Testis (tissue), 3 donors: ENCODE measurements around the gene OR52N4. TPM values are rescaled to one million over a fixed set of nuclear protein-coding genes. Genes with fewer than 3 reads are reported as not detected.

Source experiments
- DNase-seq: peaks from one replicate; pipeline ENCODE4 v3.0.0-alpha.2; 2019
- H3K27ac ChIP-seq, 2 donors: fragments of 200-600 bp; sonication (generic); one replicate each; pipeline ENCODE4 v1.5.1; 2019
- H3K27me3 ChIP-seq: fragments of 200-600 bp; sonication (generic); one replicate; pipeline ENCODE4 v1.5.1; 2019
- H3K36me3 ChIP-seq: fragments of 200-600 bp; sonication (generic); one replicate; pipeline ENCODE4 v1.5.1; 2017; ENCODE audit warnings: low read depth; ENCODE audit errors: missing control alignments
- H3K4me1 ChIP-seq: fragments of 200-600 bp; sonication (generic); one replicate; pipeline ENCODE4 v1.5.1; 2019
- H3K4me3 ChIP-seq, 2 donors: fragments of 200-600 bp; sonication (generic); one replicate each; pipeline ENCODE4 v1.5.1; 2017 to 2019
- H3K9me3 ChIP-seq: fragments of 200-600 bp; sonication (generic); one replicate; pipeline ENCODE4 v1.5.1; 2017
- POLR2A ChIP-seq: fragments of 450-650 bp; IDR thresholded peaks from one replicate; pipeline ENCODE4 v1.6.1; 2017; ENCODE audit warnings: antibody characterized with exemption, mild to moderate bottlenecking, moderate library complexity
- WGBS, 2 donors: methylation state at CpG; one replicate each; pipeline ENCODE4 v1.1.5; 2018; 5-methylcytosine and 5-hydroxymethylcytosine counted together
- intact Hi-C: fragments of 100-400 bp; cut with DNase I; formaldehyde crosslinking; loops from one replicate; pipeline ENCODE4 v1.15.1; 2023; ENCODE audit warnings: low total_unique reads
- polyA plus RNA-seq: library from polyadenylated mRNA; stranded (reverse); fragments of 350-450 nt; fragmentation: Illumina TruSeq; extraction: RNeasy Lipid Tissue Mini Kit (QIAGEN cat#74804); gene quantifications from one replicate; pipeline ENCODE4 v1.2.3, GENCODE V29; 2014; ENCODE audit warnings: low read depth, low replicate concordance; ENCODE audit not compliant: insufficient read depth
- total RNA-seq, 2 donors: library from RNA; depleted of rRNA; stranded (reverse); fragments of >200 nt; gene quantifications; one replicate each; pipeline ENCODE4 v1.2.3, GENCODE V29; 2016
- TF ChIP-seq, protein P1 (sequence below), 3 experiments: fragments of 450-650 bp in 2 of 3; fragments of 200-600 bp in 1 of 3; sonication (generic) in 1 of 3; IDR thresholded peaks; one replicate each; pipeline ENCODE4 v1.5.1; 2016 to 2019; ENCODE audit warnings: antibody characterized with exemption in 3 of 3, mild to moderate bottlenecking in 2 of 3, moderate library complexity in 1 of 3

Gene OR52N4
- total and polyA plus RNA-seq, 3 donors from 2014 or later, result 0.44 to 1.1 TPM; not detected in 1

DNA sequence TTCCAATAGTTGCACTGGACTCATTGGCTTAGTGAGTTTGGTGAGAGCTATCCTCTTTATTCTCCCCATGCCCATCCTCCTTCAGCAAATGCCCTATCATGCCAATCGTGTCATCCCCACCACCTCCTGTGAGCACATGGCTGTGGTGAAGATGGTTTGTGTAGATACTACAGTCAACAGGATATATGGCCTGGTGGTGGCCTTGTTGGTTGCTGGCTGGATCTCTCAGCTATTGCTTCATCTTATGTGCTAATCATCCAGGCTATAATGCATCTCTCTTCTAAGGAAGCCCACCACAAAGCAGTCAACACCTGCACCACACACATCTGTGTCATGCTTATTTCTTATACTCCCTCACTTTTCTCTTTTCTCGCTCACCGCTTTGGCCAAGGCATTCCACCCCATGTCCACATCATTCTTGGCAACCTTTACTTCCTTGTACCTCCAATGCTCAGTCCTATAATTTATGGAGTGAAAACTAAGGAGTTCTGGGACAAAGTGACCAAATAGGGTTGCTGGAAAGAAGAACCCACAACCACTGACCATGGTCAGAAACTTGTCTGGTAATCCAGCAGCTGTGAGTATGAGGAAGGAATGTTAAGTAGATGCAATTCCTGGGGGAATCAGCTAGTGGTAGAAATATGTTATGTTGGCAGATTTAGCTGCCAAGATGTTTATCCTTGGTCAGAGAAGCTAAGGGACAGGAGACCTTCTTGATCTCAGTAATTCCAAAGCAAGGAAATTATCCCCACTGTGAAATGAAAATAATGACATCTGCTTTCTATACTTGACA lies 34.1 kb upstream of the OR52N4 start:
- no peaks in the 10 kb centered on the region for H3K36me3 ChIP-seq
- H3K9me3 ChIP-seq, result no peaks in the 10 kb centered on the region
- 91 to 98% methylated on average over 3 of the region's 3 CpGs for WGBS, 2 donors
- intact Hi-C loops, result no loop called here
- no peaks in the 10 kb centered on the region for H3K27me3 ChIP-seq
- no peak overlapping the region for H3K4me3 ChIP-seq
- no peak overlapping the region for H3K27ac ChIP-seq
- no peak for TF ChIP-seq POLR2A
- TF ChIP-seq, protein P1, sequence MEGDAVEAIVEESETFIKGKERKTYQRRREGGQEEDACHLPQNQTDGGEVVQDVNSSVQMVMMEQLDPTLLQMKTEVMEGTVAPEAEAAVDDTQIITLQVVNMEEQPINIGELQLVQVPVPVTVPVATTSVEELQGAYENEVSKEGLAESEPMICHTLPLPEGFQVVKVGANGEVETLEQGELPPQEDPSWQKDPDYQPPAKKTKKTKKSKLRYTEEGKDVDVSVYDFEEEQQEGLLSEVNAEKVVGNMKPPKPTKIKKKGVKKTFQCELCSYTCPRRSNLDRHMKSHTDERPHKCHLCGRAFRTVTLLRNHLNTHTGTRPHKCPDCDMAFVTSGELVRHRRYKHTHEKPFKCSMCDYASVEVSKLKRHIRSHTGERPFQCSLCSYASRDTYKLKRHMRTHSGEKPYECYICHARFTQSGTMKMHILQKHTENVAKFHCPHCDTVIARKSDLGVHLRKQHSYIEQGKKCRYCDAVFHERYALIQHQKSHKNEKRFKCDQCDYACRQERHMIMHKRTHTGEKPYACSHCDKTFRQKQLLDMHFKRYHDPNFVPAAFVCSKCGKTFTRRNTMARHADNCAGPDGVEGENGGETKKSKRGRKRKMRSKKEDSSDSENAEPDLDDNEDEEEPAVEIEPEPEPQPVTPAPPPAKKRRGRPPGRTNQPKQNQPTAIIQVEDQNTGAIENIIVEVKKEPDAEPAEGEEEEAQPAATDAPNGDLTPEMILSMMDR (IDR thresholded peaks at IDR 0.05), result no peak
- no peak for DNase-seq
- H3K4me1 ChIP-seq, result no peaks in the 10 kb centered on the region

DNA sequence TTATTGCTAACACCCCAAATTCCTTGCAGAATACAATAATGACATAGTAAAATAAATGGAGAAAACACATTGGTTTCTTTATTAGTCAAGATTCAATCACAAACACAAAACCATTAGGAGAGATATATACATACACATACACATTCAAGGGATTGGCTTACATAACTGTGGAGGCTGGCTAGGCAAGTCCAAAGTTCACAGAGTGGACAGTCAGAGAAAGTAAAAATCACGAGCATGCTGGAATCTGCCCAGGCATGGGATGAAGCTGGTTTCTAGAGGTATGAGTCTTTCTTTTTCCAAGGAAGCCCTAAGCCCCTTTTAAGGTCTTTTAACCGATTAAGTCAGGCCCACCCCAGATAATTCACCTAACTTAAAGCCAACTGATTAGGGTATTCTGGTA lies 31.4 kb upstream of the OR52N4 start:
- Histone ChIP-seq H3K4me1 (no peaks in the 10 kb centered on the region), H3K27ac (no peak overlapping the region), H3K36me3 (no peaks in the 10 kb centered on the region), H3K27me3 (no peaks in the 10 kb centered on the region), H3K4me3 (no peak overlapping the region), H3K9me3 (no peaks in the 10 kb centered on the region)
- no peak for DNase-seq
- TF ChIP-seq, protein P1 (IDR thresholded peaks at IDR 0.05), result no peak
- TF ChIP-seq POLR2A, result no peak
- intact Hi-C loops, result no loop called here
- WGBS, 2 donors, result 83 to 84% methylated on average over 2 of the region's 2 CpGs

DNA sequence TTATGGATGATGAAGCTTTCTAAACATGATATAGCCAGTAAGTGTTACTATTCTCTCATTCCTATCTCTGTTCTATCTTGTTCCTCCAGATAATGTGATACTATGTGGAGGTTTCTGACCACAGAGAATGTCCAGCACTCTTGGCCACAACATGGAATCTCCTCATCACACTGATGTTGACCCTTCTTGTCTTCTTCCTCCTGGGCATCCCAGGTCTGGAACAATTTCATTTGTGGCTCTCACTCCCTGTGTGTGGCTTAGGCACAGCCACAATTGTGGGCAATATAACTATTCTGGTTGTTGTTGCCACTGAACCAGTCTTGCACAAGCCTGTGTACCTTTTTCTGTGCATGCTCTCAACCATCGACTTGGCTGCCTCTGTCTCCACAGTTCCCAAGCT lies 27.7 kb upstream of the OR52N4 start:
- Histone ChIP-seq H3K4me3 (no peak overlapping the region), H3K4me1 (no peaks in the 10 kb centered on the region), H3K36me3 (no peaks in the 10 kb centered on the region), H3K27me3 (no peaks in the 10 kb centered on the region), H3K27ac (no peak overlapping the region), H3K9me3 (no peaks in the 10 kb centered on the region)
- no peak for DNase-seq
- TF ChIP-seq, protein P1 (IDR thresholded peaks at IDR 0.05), result no peak
- no peak for TF ChIP-seq POLR2A
- 95 to 100% methylated on average over 1 of the region's 1 CpG for WGBS, 2 donors
- intact Hi-C loops, result no loop called here

DNA sequence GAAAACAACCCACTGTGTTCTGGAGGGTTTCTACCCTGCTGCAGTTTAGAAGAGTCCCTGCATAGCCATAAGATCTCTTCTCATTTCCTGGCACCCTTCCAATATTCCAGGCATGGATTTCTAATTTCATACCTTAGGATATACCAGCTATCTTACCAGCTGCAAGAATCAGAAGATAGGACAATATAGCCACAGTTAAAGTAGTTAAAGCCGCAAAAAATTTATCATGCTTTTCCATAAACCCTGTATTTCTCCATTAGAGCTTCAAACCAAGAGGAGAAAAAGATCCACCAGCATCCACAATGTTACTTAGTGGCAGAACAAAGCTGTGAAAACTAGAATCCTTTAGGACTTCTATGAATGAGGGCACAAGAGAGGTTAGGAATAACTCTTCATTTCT lies 26.4 kb upstream of the OR52N4 start:
- WGBS, 2 donors, result 96 to 97% methylated on average over 1 of the region's 1 CpG
- Histone ChIP-seq H3K4me1 (no peaks in the 10 kb centered on the region), H3K36me3 (no peaks in the 10 kb centered on the region), H3K27ac (no peak overlapping the region), H3K27me3 (no peaks in the 10 kb centered on the region), H3K4me3 (no peak overlapping the region), H3K9me3 (no peaks in the 10 kb centered on the region)
- DNase-seq, result no peak
- TF ChIP-seq, protein P1 (IDR thresholded peaks at IDR 0.05), result no peak
- no peak for TF ChIP-seq POLR2A
- intact Hi-C loops, result no loop called here

DNA sequence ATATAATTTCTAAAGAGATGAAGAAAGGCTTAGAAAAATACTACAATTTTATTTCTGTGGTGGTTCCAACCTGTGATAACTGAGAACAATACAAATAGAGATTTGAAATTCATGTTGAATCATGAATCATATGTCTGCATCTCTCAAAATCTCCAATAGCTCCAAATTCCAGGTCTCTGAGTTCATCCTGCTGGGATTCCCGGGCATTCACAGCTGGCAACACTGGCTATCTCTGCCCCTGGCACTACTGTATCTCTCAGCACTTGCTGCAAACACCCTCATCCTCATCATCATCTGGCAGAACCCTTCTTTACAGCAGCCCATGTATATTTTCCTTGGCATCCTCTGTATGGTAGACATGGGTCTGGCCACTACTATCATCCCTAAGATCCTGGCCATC lies 17.6 kb upstream of the OR52N4 start, which contains the start of gene OR56B1:
TSS of gene OR56B1 (plus strand) at position 53 of the 400 bp plus-strand sequence. CDS start at position 122, 69 bp downstream.
- H3K4me1 ChIP-seq, result no peaks in the 10 kb centered on the region
- H3K36me3 ChIP-seq, result no peaks in the 10 kb centered on the region
- H3K4me3 ChIP-seq, result no peak within 1 kb of the TSS
- no peak for DNase-seq
- intact Hi-C loops, result no loop called here
- 80 to 100% methylated on average over 1 of the region's 1 CpG for WGBS, 2 donors
- H3K9me3 ChIP-seq, result no peaks in the 10 kb centered on the region
- no peak within 1 kb of the TSS for H3K27ac ChIP-seq
- TF ChIP-seq, protein P1 (IDR thresholded peaks at IDR 0.05), result no peak
- no peak for TF ChIP-seq POLR2A
- no peaks in the 10 kb centered on the region for H3K27me3 ChIP-seq
